Measurements from ENCODE around the gene KRT34.

KRT34 gene

DNA sequence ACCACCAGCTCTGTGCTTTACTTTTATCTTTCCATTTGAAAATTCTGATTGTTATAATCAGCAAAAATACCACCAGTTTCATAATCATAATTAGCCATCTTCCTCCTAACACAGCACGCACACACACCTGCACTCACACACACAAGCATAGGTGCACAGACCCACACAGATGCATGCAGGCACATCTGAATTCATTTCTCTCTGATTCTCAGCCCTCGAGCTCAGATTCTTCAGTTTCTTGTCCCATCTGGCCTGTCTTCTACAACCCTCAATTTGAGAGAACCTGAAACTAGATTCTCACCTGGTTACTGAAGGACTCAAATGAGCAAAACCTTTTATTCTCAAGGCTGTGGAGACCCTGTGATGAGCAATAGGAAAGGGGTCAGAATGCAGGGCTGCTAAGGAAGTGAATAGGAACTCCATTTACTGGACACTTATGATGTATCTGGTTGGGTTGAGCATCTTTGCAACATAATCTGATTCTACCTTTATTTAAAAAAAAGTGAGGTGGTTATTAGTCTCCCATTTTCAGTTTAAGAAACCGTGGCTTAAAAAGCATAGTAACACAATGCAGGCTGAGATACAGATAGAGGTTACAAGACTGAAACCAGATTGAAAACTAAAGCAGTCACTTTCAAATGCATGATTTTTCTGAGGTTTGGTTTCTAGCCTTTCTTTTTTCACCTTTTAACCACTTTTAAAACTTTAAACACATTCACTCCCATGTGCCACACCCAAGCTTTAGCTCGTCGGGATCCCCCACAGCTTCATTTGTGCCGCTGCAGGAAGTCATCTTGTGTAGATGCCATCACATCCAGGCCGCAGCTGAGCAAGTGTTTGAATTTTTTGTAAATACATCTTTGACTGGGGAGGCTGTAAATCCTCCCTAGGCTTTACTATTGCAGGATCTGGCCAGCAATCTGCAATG is 40.9 kb downstream of the KRT34 start:
- H3K27me3 Mint-ChIP-seq (ENCODE audit: low read depth): peaks cover 30% of the 10 kb centered on the region
- peaks cover 4% of the 10 kb centered on the region for H3K36me3 Mint-ChIP-seq (ENCODE audit: low read depth)
- DNase-seq (ENCODE audit: low spot score): peak; percentile 20
- H3K4me3 Mint-ChIP-seq: peak overlapping the region; percentile 41
- peak overlapping the region; percentile 85 for H3K27ac Mint-ChIP-seq
- H3K4me1 Mint-ChIP-seq (ENCODE audit: low read depth): peaks cover 37% of the 10 kb centered on the region
- peaks cover 14% of the 10 kb centered on the region for H3K9me3 Mint-ChIP-seq

DNA sequence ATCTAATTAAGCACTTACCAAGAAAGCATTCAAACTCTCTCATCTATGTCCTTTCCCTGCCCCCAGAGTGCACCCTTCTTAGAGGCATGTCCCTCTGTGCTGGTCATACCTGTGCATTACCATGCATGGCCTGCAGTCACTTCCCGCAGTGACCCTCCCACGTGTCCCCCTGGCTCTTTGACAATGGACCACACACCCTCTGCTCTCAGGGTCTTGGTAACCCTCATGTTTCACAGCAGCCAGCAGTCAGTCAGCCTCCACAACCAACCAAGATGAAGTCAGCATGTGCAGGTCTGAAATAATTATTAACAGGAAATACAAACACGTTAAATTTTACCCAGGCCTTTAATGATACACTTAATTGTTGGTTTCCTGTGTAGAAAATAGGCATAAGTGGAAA is 41.6 kb downstream of the KRT34 start:
- peak overlapping the region; percentile 13 for H3K27ac Mint-ChIP-seq
- H3K4me3 Mint-ChIP-seq: peak overlapping the region; percentile 6
- H3K4me1 Mint-ChIP-seq (ENCODE audit: low read depth): peaks cover 37% of the 10 kb centered on the region
- H3K9me3 Mint-ChIP-seq: peaks cover 14% of the 10 kb centered on the region
- peaks cover 4% of the 10 kb centered on the region for H3K36me3 Mint-ChIP-seq (ENCODE audit: low read depth)
- H3K27me3 Mint-ChIP-seq (ENCODE audit: low read depth): peaks cover 34% of the 10 kb centered on the region
- DNase-seq (ENCODE audit: low spot score): no peak

DNA sequence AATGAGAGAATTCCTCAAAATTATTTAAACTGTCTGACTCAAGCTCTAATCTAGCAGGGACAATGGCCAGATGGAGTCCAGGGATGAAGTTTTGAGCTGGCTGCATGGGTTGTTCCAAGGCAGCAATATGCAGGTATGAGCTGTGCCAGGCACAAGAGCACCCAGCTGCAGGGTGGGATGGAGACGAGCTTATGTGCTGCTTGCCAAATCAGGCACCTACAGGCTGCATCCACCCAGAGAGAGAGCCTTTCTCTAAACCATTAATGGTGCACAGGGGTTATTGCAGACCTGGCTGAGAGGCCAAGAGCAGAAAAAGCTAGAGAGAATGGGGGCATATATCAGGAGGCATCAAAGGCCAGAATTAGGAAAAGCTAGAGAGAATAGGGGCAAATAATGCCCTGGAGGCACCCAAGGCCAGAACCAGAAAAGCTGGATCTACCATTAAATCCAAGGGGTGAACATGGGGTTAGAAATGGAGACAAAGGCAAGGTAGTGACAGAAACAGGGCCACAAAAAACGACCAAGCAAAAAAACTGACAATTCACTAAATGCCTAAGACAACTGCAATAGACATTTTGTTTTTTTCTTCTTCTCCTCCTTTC is 42.4 kb downstream of the KRT34 start:
- Mint-ChIP-seq H3K4me1 (ENCODE audit: low read depth) (peaks cover 39% of the 10 kb centered on the region), H3K36me3 (ENCODE audit: low read depth) (peaks cover 4% of the 10 kb centered on the region), H3K4me3 (peak overlapping the region; percentile 6), H3K27me3 (ENCODE audit: low read depth) (peaks cover 35% of the 10 kb centered on the region), H3K27ac (peak overlapping the region; percentile 71), H3K9me3 (peaks cover 14% of the 10 kb centered on the region)
- DNase-seq (ENCODE audit: low spot score): no peak

DNA sequence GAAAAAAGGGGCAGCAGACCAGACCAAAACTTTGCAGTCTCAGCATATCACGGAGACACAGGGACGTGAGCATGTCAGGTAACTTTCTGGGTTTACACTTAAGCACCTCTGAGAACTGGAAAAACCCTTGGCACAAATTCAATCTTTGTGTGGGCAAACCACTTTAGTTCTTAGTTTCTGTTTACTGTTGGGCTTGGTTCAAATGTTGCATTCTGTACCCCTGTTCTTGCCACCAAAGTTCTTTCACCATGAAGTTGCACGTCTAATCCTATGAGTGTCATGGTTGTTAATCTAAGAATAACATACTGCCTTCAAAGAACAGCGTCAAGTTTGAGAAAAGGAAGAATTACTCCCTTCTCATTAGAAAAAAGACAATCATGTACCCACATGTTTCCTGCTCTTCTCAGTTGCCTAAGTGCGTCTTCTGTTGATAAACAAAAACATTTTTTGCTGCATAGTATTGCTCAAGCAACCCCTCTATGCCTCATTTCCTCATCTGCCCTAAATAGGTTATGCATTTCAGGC is 43.1 kb downstream of the KRT34 start:
- peaks cover 4% of the 10 kb centered on the region for H3K36me3 Mint-ChIP-seq (ENCODE audit: low read depth)
- peaks cover 39% of the 10 kb centered on the region for H3K4me1 Mint-ChIP-seq (ENCODE audit: low read depth)
- peaks cover 33% of the 10 kb centered on the region for H3K27me3 Mint-ChIP-seq (ENCODE audit: low read depth)
- DNase-seq (ENCODE audit: low spot score): no peak
- H3K27ac Mint-ChIP-seq: peak overlapping the region; percentile 71
- H3K9me3 Mint-ChIP-seq: peaks cover 14% of the 10 kb centered on the region
- H3K4me3 Mint-ChIP-seq: peak overlapping the region; percentile 32

DNA sequence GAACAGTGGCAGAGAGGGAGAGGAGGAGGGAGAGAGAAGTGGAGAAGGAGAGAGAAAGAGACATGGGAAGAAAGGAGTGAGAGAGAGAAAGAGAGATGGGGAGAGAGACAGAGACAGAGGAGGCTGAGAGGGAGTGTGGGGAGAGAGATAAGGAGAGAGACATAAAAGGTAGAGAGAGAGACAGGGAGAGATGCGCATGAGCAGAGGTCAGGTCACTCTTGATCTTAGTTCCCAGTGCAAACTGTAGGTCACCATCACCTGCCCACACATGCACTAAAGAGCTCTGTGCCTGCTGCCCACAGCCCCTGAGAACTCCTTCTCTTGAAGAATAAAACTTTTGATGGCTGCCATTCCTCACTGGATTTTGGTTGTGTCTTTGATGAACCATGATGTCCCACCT is 46.4 kb downstream of the KRT34 start:
- H3K9me3 Mint-ChIP-seq: no peaks in the 10 kb centered on the region
- no peaks in the 10 kb centered on the region for H3K36me3 Mint-ChIP-seq (ENCODE audit: low read depth)
- H3K4me3 Mint-ChIP-seq: no peak overlapping the region
- no peak for DNase-seq (ENCODE audit: low spot score)
- H3K4me1 Mint-ChIP-seq (ENCODE audit: low read depth): peaks cover 22% of the 10 kb centered on the region
- H3K27me3 Mint-ChIP-seq (ENCODE audit: low read depth): peaks cover 20% of the 10 kb centered on the region
- H3K27ac Mint-ChIP-seq: peak overlapping the region; percentile 40

DNA sequence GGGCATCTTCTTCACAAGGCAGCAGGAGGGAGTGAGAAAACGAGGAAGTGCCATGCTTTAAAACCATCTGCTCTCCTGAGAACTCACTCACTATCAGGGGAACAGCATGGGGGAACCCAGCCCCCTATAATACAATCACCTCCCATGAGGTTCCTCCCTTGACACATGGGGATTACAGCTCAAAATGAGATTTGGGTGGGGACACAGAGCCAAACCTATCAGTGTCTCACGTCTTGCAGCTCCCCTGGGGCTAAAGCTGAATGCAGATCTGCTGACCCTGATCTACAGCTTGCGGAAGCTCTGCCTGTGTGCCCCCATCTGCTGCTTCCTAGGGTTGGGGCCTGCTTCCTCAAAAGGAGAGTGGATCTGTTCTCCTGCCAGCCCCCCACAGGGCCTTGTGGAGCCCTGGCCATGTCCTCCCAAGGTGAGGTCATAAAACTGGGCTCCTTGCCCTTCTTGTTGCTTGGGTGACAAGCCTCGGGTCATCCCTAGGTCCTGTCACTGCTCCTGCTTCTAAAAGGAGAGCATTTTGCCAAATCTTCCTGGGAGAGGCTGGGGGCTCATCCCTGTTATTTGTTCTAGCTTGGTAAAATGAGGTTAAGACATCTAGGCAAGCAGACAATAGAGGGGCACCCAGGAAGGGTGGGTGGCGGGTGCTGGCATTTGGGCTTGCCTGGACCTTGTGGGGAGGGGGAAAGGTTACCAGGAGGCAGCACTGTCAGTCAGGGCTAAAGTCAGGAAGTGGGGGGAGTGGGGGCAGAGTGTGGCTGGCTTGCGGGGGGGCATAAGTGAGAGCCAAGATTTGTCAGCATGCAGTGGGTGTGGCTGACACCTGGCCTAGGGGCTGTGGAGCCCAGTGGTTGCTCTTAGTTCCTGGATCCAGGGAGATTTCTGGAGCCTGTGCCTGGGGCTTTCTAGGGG is 47.5 kb downstream of the KRT34 start:
- Mint-ChIP-seq H3K4me1 (ENCODE audit: low read depth) (peaks cover 12% of the 10 kb centered on the region), H3K9me3 (no peaks in the 10 kb centered on the region), H3K27me3 (ENCODE audit: low read depth) (peaks cover 14% of the 10 kb centered on the region), H3K27ac (no peak overlapping the region), H3K36me3 (ENCODE audit: low read depth) (no peaks in the 10 kb centered on the region), H3K4me3 (no peak overlapping the region)
- DNase-seq (ENCODE audit: low spot score): no peak

DNA sequence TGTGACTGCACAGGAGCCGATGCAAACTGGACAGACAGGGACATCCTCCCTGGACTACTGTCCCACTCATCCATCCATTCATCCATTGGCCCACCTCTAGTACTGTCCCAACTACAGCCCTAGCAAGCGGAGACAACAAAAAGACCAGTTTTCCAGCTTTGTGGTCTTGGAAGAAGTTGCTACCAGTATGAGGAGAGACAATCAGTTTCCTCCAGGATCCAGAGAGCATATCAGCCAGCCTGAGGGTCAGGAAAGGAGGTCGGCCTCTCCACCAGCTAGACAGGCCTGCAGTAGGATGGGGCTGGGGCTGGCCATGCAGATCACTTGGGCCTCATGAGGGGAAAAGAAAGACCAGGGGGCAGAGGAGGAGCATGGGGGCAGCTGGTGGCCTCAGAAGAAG is 48.3 kb downstream of the KRT34 start:
- peaks cover 11% of the 10 kb centered on the region for H3K27me3 Mint-ChIP-seq (ENCODE audit: low read depth)
- DNase-seq (ENCODE audit: low spot score): no peak
- no peaks in the 10 kb centered on the region for H3K36me3 Mint-ChIP-seq (ENCODE audit: low read depth)
- no peaks in the 10 kb centered on the region for H3K9me3 Mint-ChIP-seq
- H3K27ac Mint-ChIP-seq: no peak overlapping the region
- H3K4me3 Mint-ChIP-seq: no peak overlapping the region
- peaks cover 4% of the 10 kb centered on the region for H3K4me1 Mint-ChIP-seq (ENCODE audit: low read depth)

DNA sequence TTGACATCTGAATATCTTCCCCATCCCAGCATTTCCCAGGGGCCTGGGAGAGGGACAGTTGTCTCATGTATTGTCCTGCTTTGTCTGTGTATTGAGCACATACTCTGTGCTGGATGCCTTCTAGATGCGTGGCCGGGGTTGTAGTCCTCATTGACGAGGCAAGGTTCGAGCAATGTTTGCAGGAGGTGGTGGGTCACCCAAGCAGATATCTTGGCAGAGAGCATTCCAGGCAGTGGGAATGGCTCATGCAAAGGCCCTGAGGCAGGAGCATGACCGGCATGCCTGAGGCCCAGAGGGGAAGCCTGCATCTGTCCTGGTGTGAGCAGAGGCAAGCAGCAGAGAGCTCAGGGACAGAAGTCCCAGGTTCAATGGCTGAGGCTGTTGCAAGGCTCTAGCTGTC is 49.0 kb downstream of the KRT34 start:
- DNase-seq (ENCODE audit: low spot score): no peak
- Mint-ChIP-seq H3K36me3 (ENCODE audit: low read depth) (no peaks in the 10 kb centered on the region), H3K9me3 (no peaks in the 10 kb centered on the region), H3K27me3 (ENCODE audit: low read depth) (peaks cover 11% of the 10 kb centered on the region), H3K4me1 (ENCODE audit: low read depth) (peaks cover 2% of the 10 kb centered on the region), H3K4me3 (no peak overlapping the region), H3K27ac (no peak overlapping the region)

DNA sequence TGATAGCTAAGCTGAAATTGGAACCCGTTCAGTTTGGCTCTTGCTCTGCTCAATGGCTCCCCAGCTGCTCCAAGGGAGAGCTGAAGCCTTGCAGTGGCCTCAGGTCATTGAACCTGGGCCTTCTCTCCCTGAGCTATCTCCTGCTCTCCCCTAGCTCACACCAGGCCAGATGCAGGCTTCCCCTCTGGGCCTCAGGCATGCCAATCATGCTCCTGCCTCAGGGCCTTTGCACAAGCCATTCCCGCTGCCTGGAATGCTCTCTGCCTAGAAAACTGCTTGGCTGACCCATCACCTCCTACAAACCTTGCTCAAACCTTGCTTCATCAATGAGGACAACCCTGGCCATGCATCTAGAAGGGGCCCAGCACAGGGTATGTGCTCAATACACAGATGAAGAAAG is 49.9 kb downstream of the KRT34 start:
- no peak for DNase-seq (ENCODE audit: low spot score)
- Mint-ChIP-seq H3K4me3 (no peak overlapping the region), H3K36me3 (ENCODE audit: low read depth) (no peaks in the 10 kb centered on the region), H3K9me3 (no peaks in the 10 kb centered on the region), H3K27ac (no peak overlapping the region), H3K4me1 (ENCODE audit: low read depth) (peaks cover 2% of the 10 kb centered on the region), H3K27me3 (ENCODE audit: low read depth) (peaks cover 8% of the 10 kb centered on the region)

DNA sequence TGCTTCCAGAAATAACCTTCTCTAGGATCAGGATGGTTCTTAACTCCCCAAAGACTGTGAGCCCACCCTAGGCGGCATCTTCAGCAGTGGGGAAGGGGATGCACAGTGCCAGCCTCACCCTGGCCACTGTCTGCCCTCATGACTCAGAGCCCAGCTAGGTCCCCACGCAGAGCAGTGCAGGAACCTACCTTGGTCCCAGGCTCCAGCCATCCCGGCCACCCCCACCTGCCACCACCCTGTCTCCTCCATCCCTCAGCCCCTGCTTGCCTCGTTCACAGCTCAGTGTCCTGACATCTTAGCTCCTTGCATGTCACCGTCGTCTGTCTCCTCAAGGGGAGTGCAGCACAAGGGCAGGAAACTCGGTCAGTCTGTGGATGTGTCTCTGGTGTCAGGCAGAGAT is 50.5 kb downstream of the KRT34 start:
- no peaks in the 10 kb centered on the region for H3K9me3 Mint-ChIP-seq
- H3K27ac Mint-ChIP-seq: no peak overlapping the region
- DNase-seq (ENCODE audit: low spot score): no peak
- no peaks in the 10 kb centered on the region for H3K36me3 Mint-ChIP-seq (ENCODE audit: low read depth)
- no peak overlapping the region for H3K4me3 Mint-ChIP-seq
- peaks cover 8% of the 10 kb centered on the region for H3K27me3 Mint-ChIP-seq (ENCODE audit: low read depth)
- peaks cover 2% of the 10 kb centered on the region for H3K4me1 Mint-ChIP-seq (ENCODE audit: low read depth)

DNA sequence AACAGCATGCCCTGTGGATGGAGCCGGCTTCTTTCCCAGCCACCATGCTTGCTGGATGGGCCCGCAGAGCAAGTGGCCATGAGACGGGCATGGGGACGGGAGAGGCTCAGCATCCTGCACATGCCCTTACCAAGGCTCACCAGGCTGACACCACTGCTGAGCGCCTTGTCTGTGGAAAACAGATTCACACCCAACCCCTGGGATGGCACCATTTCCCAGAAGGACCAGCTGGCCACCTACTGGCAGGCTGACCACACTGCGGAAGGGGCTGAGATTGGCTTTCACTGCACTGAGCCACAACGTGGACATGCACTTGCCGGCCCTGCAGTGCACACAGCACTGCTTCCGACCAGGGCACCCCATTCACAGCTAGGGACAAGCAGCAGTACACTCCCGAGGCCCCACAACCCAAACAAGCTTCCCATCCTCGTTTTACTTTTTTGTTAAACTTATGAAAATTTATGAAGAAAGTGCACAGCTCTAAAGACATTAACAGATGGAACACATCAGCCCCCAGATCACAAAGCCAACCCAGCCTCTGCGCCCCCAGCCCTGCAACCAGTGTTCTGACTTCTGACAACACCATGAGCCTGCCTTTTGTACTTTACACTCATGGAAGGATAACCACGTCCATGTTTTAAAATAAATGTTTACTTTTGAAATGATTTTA is 52.7 kb downstream of the KRT34 start:
- Mint-ChIP-seq H3K9me3 (no peaks in the 10 kb centered on the region), H3K27me3 (ENCODE audit: low read depth) (no peaks in the 10 kb centered on the region), H3K4me1 (ENCODE audit: low read depth) (no peaks in the 10 kb centered on the region), H3K27ac (no peak overlapping the region), H3K4me3 (no peak overlapping the region), H3K36me3 (ENCODE audit: low read depth) (no peaks in the 10 kb centered on the region)
- DNase-seq (ENCODE audit: low spot score): no peak

DNA sequence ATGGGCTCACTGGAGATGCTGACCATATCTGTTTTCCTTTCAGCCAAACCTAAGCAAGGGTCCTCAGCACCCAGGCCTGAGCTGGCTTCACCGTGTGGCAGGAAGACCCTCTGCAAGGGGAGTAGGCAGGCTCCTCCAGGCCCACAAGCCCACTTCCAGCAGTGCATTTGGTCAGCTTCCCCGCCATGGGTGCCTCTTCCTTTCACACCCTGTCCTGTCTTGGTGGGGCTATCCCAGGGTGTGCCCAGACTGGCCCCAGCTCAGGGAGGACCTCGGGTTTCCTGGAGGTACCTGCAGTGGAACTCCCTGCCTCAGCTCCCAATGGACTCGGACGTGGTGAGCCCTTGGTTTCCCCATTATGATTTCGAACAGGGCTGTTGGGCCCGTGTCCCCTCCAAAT is 53.9 kb downstream of the KRT34 start:
- Mint-ChIP-seq H3K27me3 (ENCODE audit: low read depth) (no peaks in the 10 kb centered on the region), H3K36me3 (ENCODE audit: low read depth) (no peaks in the 10 kb centered on the region), H3K4me1 (ENCODE audit: low read depth) (no peaks in the 10 kb centered on the region), H3K27ac (no peak overlapping the region), H3K4me3 (no peak overlapping the region), H3K9me3 (no peaks in the 10 kb centered on the region)
- DNase-seq (ENCODE audit: low spot score): no peak
